ENCODE measurements around the gene BMAL1.

- TF ChIP-seq CTCF (IDR thresholded peaks at IDR 0.05) (no peak), POLR2A (IDR thresholded peaks at IDR 0.05) (no peak)
Measured at GRCh38 chr11:13405220-13405619, 127.6 kb downstream of the BMAL1 start.

Measured in suprapubic skin (tissue), 3 donors.